OCI-LY1 (cell line): ENCODE measurements around the gene SEMA5A.

Experiments
- CTCF ChIP-seq: fragments of 200-600 bp; sonication (generic), shearing (Covaris generic); IDR thresholded peaks from 2 replicates; pipeline ENCODE4 v1.5.1; 2017; ENCODE audit warnings: mild to moderate bottlenecking, antibody characterized with exemption, low read length, moderate library complexity, mixed read lengths
- EZH2 ChIP-seq: fragments of 200-600 bp; sonication (generic), shearing (Covaris generic); IDR thresholded peaks from 2 replicates; pipeline ENCODE4 v1.8.0; 2017; ENCODE audit warnings: borderline replicate concordance, mixed run types, mild to moderate bottlenecking, antibody characterized with exemption, low read length, moderate library complexity, mixed read lengths

- TF ChIP-seq CTCF (no peak), EZH2 (no peak)
Measured at GRCh38 chr5:9173281-9174048, 372.4 kb downstream of the SEMA5A start.
